H1 (cell line): Measurements from ENCODE around the gene EPB41L4A.

Experiments
- BCL11A ChIP-seq, 2 experiments: IDR thresholded peaks; one replicate each; pipeline ENCODE4 v1.6.1; 2011; ENCODE audit warnings: low read depth in 2 of 2, low read length in 2 of 2, mild to moderate bottlenecking in 2 of 2
- CEBPB ChIP-seq: IDR thresholded peaks from 2 replicates; pipeline ENCODE4 v1.6.1; 2012; ENCODE audit warnings: low read depth, low read length
- CTCF ChIP-seq, 3 experiments: IDR thresholded peaks; 1 replicate in 2 of 3; 2 replicates in 1 of 3; pipeline versions ENCODE4 v1.5.1 to v1.6.1; 2011; ENCODE audit warnings: low read length in 3 of 3, mild to moderate bottlenecking in 3 of 3, inconsistent platforms in 2 of 3, low read depth in 1 of 3, moderate library complexity in 1 of 3; ENCODE audit not compliant: insufficient read depth in 1 of 3; ENCODE audit errors: control extremely low read depth in 1 of 3
- E2F6 ChIP-seq: IDR thresholded peaks from 2 replicates; pipeline ENCODE4 v1.6.1; 2012; ENCODE audit warnings: inconsistent platforms
- EP300 ChIP-seq, 2 experiments: IDR thresholded peaks; 1 replicate in 1 of 2; 2 replicates in 1 of 2; pipeline ENCODE4 v1.6.1; 2011 to 2012; ENCODE audit warnings: low read depth in 2 of 2, low read length in 2 of 2, mild to moderate bottlenecking in 2 of 2, borderline replicate concordance in 1 of 2, inconsistent platforms in 1 of 2, moderate library complexity in 1 of 2
- GABPA ChIP-seq: IDR thresholded peaks from 2 replicates; pipeline ENCODE4 v1.6.1; 2011; ENCODE audit warnings: mild to moderate bottlenecking, low read length, moderate library complexity, borderline replicate concordance; ENCODE audit not compliant: insufficient read depth
- PHF8 ChIP-seq: fragments of 200-600 bp; sonication (generic); conservative IDR thresholded peaks from 2 replicates; pipeline ENCODE4 v1.7.1; 2012; ENCODE audit warnings: low read depth, mild to moderate bottlenecking, inconsistent platforms, low read length, moderate library complexity
- POLR2A ChIP-seq, 2 experiments: IDR thresholded peaks; 1 replicate in 1 of 2; 2 replicates in 1 of 2; pipeline ENCODE4 v1.6.1; 2011; ENCODE audit warnings: low read depth in 2 of 2, low read length in 2 of 2, mild to moderate bottlenecking in 2 of 2; ENCODE audit errors: control extremely low read depth in 1 of 2
- RNF2 ChIP-seq: fragments of 200-900, 300-1000 bp; sonication (generic); IDR thresholded peaks from 2 replicates; pipeline ENCODE4 v1.7.1; 2016; ENCODE audit warnings: borderline replicate concordance, low read depth, mild to moderate bottlenecking, antibody characterized with exemption, low read length; ENCODE audit not compliant: poor library complexity, severe bottlenecking; ENCODE audit errors: missing control alignments
- TAF7 ChIP-seq: optimal IDR thresholded peaks from 2 replicates; pipeline ENCODE3; 2011; ENCODE audit warnings: low read depth, mild to moderate bottlenecking, inconsistent platforms, low read length, moderate library complexity, borderline replicate concordance

- TF ChIP-seq RNF2 (no peak), BCL11A (IDR thresholded peaks at IDR 0.05; ENCODE audit: low read depth in 2 of 2, low read length in 2 of 2) (no peak), POLR2A (IDR thresholded peaks at IDR 0.05; ENCODE audit: control extremely low read depth in 1 of 2, low read depth in 2 of 2, low read length in 2 of 2) (no peak), PHF8 (no peak), EP300 (IDR thresholded peaks at IDR 0.05; ENCODE audit: borderline replicate concordance in 1 of 2, low read depth in 2 of 2, low read length in 2 of 2) (no peak), CTCF (IDR thresholded peaks at IDR 0.05; ENCODE audit: control extremely low read depth in 1 of 3, insufficient read depth in 1 of 3, low read depth in 1 of 3, low read length in 3 of 3) (peak in 2 of 3 experiments; percentile 61 to 63; a peak in 3 of 4 replicates), E2F6 (no peak), TAF7 (no peak), GABPA (no peak), CEBPB (no peak)
Measured at GRCh38 chr5:112210430-112211005, 208.6 kb downstream of the EPB41L4A start.
